Measurements from ENCODE around the gene FLYWCH1.
A peak's percentile ranks its signal among the peaks of the same experiment; 100 is the strongest.
"Not testable (repeated sequence)": the region's sequence is repeated elsewhere in the genome, so short reads cannot be mapped to it uniquely, and the experiment has no call there.

FLYWCH1 gene

GRCh38 chr16:2925951-2926649 lies 14.4 kb downstream of the FLYWCH1 start:
- DNase-seq (ENCODE audit: low read depth in 2 of 2) = no peak

- no peak for DNase-seq (ENCODE audit: low read depth in 2 of 2)
These were observed 14.9 kb downstream of the FLYWCH1 start for GRCh38 chr16:2926650-2926999.

GRCh38 chr16:2927010-2927646 lies 15.4 kb downstream of the FLYWCH1 start:
- DNase-seq (ENCODE audit: low read depth in 2 of 2) = peak; percentile 71 to 84

- DNase-seq (ENCODE audit: low read depth in 2 of 2) = not testable (repeated sequence)
These were observed 16.4 kb downstream of the FLYWCH1 start for GRCh38 chr16:2928151-2928550.

- DNase-seq (ENCODE audit: low read depth in 2 of 2) = no peak
These were observed 17.1 kb downstream of the FLYWCH1 start for GRCh38 chr16:2928796-2929195.

GRCh38 chr16:2929693-2930092 lies 18.0 kb downstream of the FLYWCH1 start:
- no peak for DNase-seq (ENCODE audit: low read depth in 2 of 2)

- DNase-seq (ENCODE audit: low read depth in 2 of 2) = no peak
These were observed 18.5 kb downstream of the FLYWCH1 start for GRCh38 chr16:2930236-2930635.

- DNase-seq (ENCODE audit: low read depth in 2 of 2) = not testable (repeated sequence)
These were observed 19.6 kb downstream of the FLYWCH1 start for GRCh38 chr16:2931231-2931914.

GRCh38 chr16:2933136-2933535 lies 21.4 kb downstream of the FLYWCH1 start:
- no peak for DNase-seq (ENCODE audit: low read depth in 2 of 2)

- DNase-seq (ENCODE audit: low read depth in 2 of 2) = no peak
These were observed 22.0 kb downstream of the FLYWCH1 start for GRCh38 chr16:2933701-2934100.

GRCh38 chr16:2934450-2934849 lies 22.7 kb downstream of the FLYWCH1 start:
- DNase-seq (ENCODE audit: low read depth in 2 of 2) = no peak

GRCh38 chr16:2936436-2937011 lies 24.8 kb downstream of the FLYWCH1 start:
- DNase-seq (ENCODE audit: low read depth in 2 of 2) = no peak

- DNase-seq (ENCODE audit: low read depth in 2 of 2) = no peak
These were observed 25.4 kb downstream of the FLYWCH1 start for GRCh38 chr16:2937170-2937569.

GRCh38 chr16:2938206-2938605 lies 26.5 kb downstream of the FLYWCH1 start:
- DNase-seq (ENCODE audit: low read depth in 2 of 2) = no peak

GRCh38 chr16:2939968-2940367 lies 28.2 kb downstream of the FLYWCH1 start:
- no peak for DNase-seq (ENCODE audit: low read depth in 2 of 2)

- no peak for DNase-seq (ENCODE audit: low read depth in 2 of 2)
These were observed 30.3 kb downstream of the FLYWCH1 start for GRCh38 chr16:2942045-2942444.

GRCh38 chr16:2943716-2944115 lies 32.0 kb downstream of the FLYWCH1 start:
- not testable (repeated sequence) for DNase-seq (ENCODE audit: low read depth in 2 of 2)

- DNase-seq (ENCODE audit: low read depth in 2 of 2) = no peak
These were observed 34.9 kb downstream of the FLYWCH1 start for GRCh38 chr16:2946649-2947048.

GRCh38 chr16:2948807-2949704 lies 37.3 kb downstream of the FLYWCH1 start:
- no peak for DNase-seq (ENCODE audit: low read depth in 2 of 2)

GRCh38 chr16:2949705-2950352 lies 38.1 kb downstream of the FLYWCH1 start:
- DNase-seq (ENCODE audit: low read depth in 2 of 2) = no peak

GRCh38 chr16:2950353-2950724 lies 38.6 kb downstream of the FLYWCH1 start:
- DNase-seq (ENCODE audit: low read depth in 2 of 2) = no peak

Data from stimulated activated CD4-positive, alpha-beta T cell treated with anti-CD3 and anti-CD28 coated beads, Interleukin-1b, Interleukin-23, amount 100 ng/mL, for 4 hours (primary cell).